ENCODE data around the gene MAS1.

- TF ChIP-seq POLR2AphosphoS5 (IDR thresholded peaks at IDR 0.05; ENCODE audit: insufficient read depth, low read depth, low read length) (no peak), CTCF (IDR thresholded peaks at IDR 0.05; ENCODE audit: extremely low read depth in 1 of 2, insufficient read depth in 1 of 2, low read depth in 1 of 2, low read length in 2 of 2) (no peak), POLR2A (IDR thresholded peaks at IDR 0.05; ENCODE audit: low read depth, low read length) (no peak), EZH2 (IDR thresholded peaks at IDR 0.05; ENCODE audit: borderline replicate concordance, low read depth, low read length, severe bottlenecking) (no peak), MAX (IDR thresholded peaks at IDR 0.05; ENCODE audit: insufficient read depth, insufficient read length) (no peak), MYC (IDR thresholded peaks at IDR 0.05; ENCODE audit: low read depth, low read length) (no peak), FOS (IDR thresholded peaks at IDR 0.05; ENCODE audit: borderline replicate concordance, insufficient read depth, low read length) (no peak), JUN (IDR thresholded peaks at IDR 0.05; ENCODE audit: borderline replicate concordance, insufficient read depth, insufficient read length, low read depth) (no peak)
Observed at GRCh38 chr6:159935633-159936032, 44.8 kb downstream of the MAS1 start.
